DMS 273 treated with DMSO at 0.1 percent for 48 hours (cell line): ENCODE measurements around the gene BTG2.
"Not testable (repeated sequence)": the region's sequence is repeated elsewhere in the genome, so short reads cannot be mapped to it uniquely, and the experiment has no call there.

Experiments used
- DNase-seq: peaks from one replicate; lab custom pipeline; 2025; lab: John Stamatoyannopoulos, UW

The BTG2 gene

DNA sequence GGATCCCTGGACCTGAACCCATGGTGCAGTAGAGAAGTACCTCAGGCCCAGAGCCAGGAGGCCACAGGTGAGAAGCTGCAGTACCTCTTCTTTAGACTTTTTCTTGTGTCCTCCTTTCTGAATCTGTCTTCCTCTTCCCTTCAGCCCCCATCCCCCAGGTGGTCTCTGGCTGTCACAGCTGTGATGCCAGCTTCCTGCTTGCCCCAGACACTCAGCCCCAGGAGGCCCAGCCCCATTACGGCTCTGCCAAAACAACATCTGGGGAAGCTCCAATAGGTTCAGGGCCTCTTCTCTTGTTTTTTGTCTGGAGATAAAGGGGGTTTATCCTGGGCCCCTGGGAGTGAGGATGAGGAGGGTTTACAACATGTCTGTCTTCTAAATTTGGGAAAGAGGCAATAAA, 9.5 kb upstream of the BTG2 start:
- DNase-seq = no peak

DNA sequence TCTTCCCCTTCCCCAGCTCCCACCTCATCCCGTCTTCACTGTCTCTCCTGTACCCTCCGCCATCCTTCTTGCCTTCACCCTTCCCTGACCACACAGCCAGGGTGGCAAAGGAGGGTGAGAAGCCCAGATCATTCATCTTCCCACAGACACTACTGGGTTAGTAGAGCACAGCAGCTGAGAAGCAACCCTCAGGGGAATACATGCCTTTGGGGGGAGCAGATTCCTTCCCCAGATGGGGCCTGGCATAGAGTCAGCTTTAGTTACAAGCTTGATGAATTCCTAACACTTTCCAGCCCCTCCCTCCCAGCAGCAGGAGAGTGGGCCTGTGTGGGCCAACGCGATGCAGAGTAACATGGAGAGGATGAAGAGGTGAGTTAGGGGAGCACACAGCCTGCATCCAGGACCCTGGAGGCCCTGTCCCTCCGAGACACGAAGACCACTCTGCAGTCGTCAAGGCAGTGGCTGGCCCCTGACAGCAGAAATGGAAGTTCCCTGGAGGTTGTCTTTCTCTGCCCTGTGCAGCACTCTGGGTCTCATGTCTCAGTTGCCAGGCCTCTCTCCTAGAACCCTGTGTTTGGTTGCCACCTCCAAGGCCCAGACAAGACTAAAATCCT, 8.8 kb upstream of the BTG2 start:
- DNase-seq = peak; percentile 71

- DNase-seq = no peak
Observed at GRCh38 chr1:203299169-203299568, 6.2 kb upstream of the BTG2 start.

DNA sequence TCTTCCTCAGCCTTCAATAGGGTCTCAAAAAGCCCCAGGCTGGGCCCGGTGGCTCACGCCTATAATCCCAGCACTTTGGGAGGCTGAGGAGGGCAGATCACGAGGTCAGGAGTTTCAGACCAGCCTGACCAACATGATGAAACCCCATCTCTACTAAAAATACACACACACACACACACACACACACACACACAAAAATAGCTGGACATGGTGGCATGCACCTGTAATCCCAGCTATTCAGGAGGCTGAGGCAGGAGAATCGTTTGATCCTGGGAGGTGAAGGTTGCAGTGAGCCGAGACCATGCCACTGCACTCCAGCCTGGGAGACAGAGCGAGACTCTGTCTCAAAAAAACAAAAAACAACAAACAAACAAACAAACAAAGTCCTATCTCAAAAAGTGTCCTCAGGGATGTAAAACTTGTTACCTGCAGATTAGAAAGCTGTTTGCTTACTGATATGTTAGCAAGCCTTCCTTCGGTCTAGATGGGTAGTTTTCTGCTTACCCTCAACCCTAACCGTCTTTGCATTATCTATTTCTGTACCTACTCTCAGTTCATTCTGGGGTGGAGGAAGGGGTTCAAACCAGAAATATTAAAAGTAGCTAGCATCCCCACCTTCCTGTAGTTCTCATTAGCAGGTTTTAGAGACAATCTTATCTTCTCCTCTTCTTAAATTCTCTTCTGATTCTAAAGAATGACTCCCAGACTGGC, 5.4 kb upstream of the BTG2 start:
- not testable (repeated sequence) for DNase-seq

- DNase-seq = no peak
Observed at GRCh38 chr1:203300441-203301330, 4.6 kb upstream of the BTG2 start.

DNA sequence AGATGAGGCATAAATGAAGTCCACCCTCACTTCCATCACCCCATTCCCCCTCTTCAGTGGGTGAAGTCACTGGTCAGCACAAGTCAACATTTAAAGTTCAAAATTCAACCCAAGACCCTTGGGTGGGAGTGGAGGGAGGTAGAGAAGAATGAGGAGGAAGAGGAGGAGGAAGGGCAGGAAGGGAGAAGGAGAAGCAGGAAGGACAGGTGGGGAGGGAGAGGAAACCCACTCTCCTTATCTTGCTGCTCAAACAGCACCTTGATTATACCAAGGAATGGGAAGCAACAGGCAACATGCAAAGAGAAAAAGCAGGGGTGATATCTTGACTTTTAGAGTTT, 4.0 kb upstream of the BTG2 start:
- DNase-seq = no peak

DNA sequence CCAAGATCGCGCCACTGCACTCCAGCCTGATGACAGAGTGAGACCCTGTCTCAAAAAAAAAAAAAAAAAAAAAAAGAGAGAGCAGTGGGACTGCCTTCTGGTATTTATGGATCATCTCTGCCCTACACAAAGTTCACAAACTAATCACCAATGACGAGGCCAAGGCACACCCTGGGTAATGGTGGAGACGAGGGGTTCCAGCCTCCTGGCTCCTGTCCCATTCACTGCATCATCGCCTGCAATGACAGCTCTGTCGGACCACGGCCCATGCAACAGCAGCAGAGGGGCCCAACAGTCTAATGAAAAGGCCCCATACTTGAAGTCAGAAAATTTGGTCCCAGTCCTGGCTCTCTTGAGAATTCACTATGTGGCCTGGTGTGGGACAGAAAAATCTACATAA, 2.9 kb upstream of the BTG2 start:
- no peak for DNase-seq

DNA sequence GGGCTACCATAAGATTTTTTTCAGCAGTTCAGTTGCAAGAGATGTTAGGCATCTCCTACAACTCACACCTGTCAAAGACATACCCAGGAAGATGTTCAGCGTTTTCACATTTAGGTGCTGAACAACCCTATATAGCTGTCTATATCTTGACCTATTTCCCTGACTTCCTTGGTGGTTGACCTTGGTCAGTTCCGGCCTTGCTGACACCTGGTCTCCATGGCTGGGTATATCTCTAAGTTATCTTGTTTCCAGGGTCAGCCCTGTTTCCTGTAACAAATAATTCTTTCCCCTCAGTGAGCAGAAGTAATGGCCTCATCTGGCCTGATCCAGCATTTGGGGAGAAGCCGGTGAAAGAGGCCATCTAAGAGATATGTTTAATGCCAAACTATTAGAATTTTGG, 2.4 kb upstream of the BTG2 start:
- no peak for DNase-seq

DNA sequence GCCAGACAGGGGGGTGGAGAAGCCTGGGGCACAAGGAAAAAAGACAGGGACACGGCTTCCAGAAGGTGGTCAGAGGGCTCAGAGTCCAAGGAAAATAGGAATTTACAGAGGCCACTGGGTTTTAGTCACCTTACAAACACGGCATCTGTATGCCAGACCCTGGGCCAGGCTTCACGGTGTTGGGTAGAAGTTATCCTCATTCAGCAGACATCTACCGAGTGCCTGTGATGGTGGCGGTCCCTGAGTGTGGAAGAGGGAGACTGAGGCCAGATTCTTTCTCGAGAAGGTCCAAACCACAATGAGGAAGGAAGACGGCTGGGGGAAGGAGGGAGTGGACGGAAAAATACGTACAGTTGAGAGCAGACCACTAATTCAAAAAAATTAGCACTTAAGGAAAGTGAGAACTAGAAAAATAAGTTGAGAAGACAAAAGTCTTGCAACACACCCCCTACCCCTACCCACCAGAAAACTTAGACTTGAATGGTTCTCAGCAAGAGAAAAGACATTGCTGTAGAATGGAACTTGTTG, 864 bp upstream of the BTG2 start:
- no peak for DNase-seq

- DNase-seq = no peak
Observed at GRCh38 chr1:203305809-203306088, 430 bp downstream of the BTG2 start.

DNA sequence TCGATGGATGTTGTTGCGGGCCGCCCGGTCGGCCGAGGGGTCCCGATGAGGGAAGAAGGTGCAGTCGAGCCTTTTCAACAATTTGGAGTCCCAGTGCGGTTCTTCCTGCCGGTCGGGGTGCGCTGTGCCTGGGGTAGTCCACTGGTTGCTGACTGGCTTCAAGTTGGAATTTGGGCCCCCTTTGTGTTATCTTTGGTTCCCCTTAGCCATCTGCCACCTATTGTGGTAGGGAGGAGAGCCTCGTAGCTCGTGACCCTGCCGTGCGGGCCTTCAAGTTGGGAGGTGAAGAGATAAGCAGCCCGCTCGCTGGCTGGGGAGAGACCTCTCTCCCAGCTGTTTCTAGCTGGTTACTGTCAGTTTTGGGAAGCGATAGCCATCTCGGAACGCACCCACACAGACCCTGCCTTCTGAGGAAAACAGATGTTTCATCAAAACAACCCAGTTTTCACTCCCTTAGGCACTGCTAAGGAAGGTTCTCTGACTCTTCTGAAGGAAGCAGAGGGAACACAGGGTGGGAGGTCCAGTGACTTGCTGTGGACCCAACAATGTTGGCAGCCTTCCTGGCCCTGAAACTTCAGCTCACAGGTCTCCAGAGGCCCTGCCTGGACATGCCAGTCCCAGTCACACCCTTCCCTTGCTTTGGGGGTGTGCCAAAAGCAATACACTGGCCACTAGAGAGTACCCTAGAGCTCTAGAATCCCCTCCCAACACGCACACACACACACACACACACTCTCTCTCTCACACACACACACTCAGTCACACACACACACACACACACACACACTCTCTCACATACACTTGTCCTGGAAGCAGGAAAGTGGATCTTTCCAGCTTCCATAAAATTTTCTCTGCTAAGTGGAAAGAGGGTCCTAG, 1.0 kb downstream of the BTG2 start:
- DNase-seq = peak; percentile 71

DNA sequence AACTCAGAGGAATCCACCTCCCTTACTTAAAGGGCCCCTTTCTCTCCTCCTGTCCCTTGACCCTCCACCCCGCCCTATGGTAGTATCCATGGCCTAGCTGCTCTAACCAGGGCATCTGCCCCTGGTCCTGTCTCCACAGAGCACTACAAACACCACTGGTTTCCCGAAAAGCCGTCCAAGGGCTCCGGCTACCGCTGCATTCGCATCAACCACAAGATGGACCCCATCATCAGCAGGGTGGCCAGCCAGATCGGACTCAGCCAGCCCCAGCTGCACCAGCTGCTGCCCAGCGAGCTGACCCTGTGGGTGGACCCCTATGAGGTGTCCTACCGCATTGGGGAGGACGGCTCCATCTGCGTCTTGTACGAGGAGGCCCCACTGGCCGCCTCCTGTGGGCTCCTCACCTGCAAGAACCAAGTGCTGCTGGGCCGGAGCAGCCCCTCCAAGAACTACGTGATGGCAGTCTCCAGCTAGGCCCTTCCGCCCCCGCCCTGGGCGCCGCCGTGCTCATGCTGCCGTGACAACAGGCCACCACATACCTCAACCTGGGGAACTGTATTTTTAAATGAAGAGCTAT, 1.7 kb downstream of the BTG2 start:
- DNase-seq = no peak

- DNase-seq = no peak
Observed at GRCh38 chr1:203307641-203308126, 2.4 kb downstream of the BTG2 start.

DNA sequence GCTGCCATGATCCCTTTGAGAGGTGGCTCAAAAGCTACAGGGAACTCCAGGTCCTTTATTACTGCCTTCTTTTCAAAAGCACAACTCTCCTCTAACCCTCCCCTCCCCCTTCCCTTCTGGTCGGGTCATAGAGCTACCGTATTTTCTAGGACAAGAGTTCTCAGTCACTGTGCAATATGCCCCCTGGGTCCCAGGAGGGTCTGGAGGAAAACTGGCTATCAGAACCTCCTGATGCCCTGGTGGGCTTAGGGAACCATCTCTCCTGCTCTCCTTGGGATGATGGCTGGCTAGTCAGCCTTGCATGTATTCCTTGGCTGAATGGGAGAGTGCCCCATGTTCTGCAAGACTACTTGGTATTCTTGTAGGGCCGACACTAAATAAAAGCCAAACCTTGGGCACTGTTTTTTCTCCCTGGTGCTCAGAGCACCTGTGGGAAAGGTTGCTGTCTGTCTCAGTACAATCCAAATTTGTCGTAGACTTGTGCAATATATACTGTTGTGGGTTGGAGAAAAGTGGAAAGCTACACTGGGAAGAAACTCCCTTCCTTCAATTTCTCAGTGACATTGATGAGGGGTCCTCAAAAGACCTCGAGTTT, 3.1 kb downstream of the BTG2 start:
- no peak for DNase-seq

GRCh38 chr1:203308923-203309331, 3.6 kb downstream of the BTG2 start:
- DNase-seq = no peak

DNA sequence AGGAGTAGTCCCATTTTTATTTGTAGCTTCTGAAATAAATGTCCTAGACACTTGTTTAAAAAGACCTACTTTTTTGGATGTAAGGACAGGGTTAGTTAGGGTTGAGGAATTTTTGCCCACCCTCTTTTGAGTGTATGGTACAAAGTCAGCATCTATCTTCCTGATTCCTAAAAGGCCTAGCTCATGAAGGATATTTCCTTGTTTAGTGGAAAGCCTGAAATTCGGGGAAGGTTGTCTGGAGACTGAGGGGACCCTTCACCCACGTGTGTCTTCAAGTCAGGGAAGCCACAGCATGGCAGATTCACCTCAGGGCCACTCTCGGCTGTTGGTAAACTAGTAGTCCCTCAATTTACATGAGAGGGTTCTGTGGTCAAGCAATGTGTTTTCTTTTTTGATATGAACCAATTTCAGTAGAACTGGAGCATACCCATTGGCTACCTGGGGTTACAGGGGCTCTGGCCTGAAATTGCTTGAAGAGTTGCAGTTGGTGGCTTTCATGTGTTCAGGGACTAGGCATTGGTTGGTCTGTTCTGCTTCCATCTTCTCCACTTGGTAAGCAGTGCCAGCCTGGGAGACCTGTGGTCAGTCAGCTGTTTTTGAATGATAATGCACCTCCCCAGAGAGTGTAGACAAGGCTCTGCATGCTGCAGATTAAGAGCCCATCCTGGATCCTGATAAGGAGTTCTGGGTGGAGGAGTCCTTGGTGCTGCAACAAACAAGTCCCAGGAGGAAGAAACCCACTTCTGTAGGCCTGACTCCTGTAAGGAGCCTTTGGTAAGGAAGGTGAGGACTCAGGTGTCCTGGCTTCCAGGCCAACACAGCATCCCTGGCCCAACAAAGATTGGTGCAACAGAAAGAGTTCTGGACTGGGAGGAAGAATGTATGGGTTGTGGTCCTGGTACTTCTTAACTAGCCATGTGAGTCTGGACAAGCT, 6.3 kb downstream of the BTG2 start:
- no peak for DNase-seq

- not testable (repeated sequence) for DNase-seq
Observed at GRCh38 chr1:203314025-203314759, 8.9 kb downstream of the BTG2 start.

- no peak for DNase-seq
Observed at GRCh38 chr1:203316626-203317093, 11.3 kb downstream of the BTG2 start.
